Erythroblast (primary cell): ENCODE measurements around the gene C10orf90.

Experiments
- GATA1 ChIP-seq: IDR thresholded peaks from 2 replicates; pipeline ENCODE4 v1.6.1; 2011; ENCODE audit warnings: low read depth, mild to moderate bottlenecking, control low read depth, low read length, moderate library complexity
- POLR2A ChIP-seq: IDR thresholded peaks from 2 replicates; pipeline ENCODE4 v1.6.1; 2011; ENCODE audit warnings: mild to moderate bottlenecking, low read length

GRCh38 chr10:126659750-126660149, 10.7 kb downstream of the C10orf90 start:
- TF ChIP-seq POLR2A (no peak), GATA1 (no peak)
